ENCODE results near the gene HMGA1. TPM values are rescaled to one million over a fixed set of nuclear protein-coding genes. Genes with fewer than 3 reads are reported as not detected.

Gene HMGA1, protein sequence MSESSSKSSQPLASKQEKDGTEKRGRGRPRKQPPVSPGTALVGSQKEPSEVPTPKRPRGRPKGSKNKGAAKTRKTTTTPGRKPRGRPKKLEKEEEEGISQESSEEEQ
- 446 to 644 TPM (median 525 TPM) in 5 replicates for total RNA-seq (2022; extraction: Qiagen RNA extraction)

DNA sequence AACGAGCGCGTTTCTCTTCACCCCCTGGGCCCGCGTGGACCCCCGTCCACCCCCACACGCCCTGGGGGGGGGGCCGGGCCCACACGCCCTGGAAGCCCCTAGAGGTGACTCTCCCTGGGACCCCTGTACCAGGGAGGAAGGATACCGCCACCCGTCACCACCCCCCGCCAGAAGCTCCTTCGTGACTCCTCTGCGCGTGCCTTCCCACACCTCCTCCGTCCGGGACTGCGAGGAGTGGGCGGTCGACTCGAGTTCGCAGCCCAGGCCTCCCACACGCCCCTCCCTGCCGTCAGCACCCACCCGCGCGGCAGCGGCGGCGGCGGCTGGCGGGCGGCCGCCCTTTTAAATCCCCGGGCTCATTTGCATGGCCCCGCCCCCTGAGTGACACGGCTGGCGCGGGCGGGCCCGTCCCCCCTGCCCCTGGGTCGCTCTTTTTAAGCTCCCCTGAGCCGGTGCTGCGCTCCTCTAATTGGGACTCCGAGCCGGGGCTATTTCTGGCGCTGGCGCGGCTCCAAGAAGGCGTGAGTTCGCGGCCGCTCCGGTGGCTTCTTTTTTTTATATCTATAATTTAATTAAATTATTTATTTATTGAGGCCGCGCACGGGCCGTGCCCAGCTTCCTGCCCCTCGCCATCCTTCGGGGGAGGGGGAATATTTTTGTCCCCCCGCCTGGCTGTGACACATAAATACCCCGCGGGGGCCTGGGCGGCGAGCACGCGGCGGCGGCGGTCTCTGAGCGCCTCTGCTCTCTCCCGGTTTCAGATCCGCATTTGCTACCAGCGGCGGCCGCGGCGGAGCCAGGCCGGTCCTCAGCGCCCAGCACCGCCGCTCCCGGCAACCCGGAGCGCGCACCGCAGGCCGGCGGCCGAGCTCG lies at the start of gene HMGA1:
Gene HMGA1, plus strand, starts transcription at position 431 of the 873 bp plus-strand sequence. CDS start 3,908 bp downstream, outside the sequence.

DNA sequence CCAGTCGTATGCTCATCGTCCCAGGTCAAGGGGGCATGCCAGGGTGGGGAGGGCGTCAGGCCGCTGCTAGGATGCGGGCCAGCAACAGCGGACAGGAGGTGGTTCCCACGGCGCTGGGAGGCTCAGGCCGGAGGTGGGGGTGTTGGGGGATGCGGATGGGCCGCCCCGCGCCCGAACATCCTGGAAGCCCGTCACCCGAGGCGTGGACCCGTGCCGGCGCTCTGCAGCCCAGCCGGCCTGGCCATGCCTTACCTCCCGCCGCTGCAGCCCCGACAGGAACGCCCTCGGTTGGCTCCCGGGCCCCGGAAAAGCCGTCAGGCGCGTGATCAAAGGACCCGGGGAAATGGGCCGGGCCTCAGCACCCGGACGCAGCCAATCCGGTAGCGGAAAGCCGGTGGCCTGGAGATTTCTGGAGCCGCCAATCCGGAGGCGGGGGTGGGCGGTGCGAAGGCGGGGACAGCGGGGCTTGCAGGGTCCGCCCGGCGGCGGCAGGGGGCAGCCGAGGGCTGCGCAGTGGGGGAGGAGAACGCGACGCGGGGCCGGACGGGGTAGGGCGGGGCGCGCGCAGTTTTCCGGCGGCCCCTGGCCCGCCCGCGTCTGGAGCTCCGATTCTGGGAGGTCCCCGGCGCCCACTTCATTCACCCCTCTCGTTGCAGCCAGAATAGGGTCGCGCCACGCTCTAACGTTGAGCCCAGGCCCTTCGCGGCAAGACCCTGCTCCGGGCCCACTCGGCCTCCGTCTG lies 12.2 kb downstream of the HMGA1 start, which contains the start of gene SMIM29:
Gene SMIM29, minus strand, starts transcription at position 280 of the 742 bp plus-strand sequence. CDS start 1,215 bp downstream, outside the sequence.

Other genes starting within 250 kb of the HMGA1 start
- 0.06 to 0.43 TPM (median 0.13 TPM) in 5 replicates for gene GRM4, start 90.8 kb upstream of the HMGA1 start, total RNA-seq (2022; extraction: Qiagen RNA extraction)
- 18.4 to 26.7 TPM (median 24.8 TPM) in 5 replicates for gene SMIM29, start 12.1 kb downstream of the HMGA1 start, total RNA-seq (2022; extraction: Qiagen RNA extraction)
- gene NUDT3, start 155.8 kb downstream of the HMGA1 start, total RNA-seq (2022; extraction: Qiagen RNA extraction): 5.9 to 8.3 TPM (median 6.0 TPM) in 5 replicates
- gene RPS10, start 189.2 kb downstream of the HMGA1 start, total RNA-seq (2022; extraction: Qiagen RNA extraction): 1,970 to 2,154 TPM (median 1,978 TPM) in 5 replicates
- 0.04 to 0.07 TPM (median 0.05 TPM) in 4 of 5 replicates, not detected in the other for gene PACSIN1, start 229.2 kb downstream of the HMGA1 start, total RNA-seq (2022; extraction: Qiagen RNA extraction)

Data from A549 treated with Mapracorat at 1 μM for 4 hours (cell line).